Fibroblast of skin of right biceps (primary cell): ENCODE results near the gene GTF2F2.

ENCODE experiments used
- DNase-seq: peaks from one replicate; pipeline ENCODE4 v3.0.0-alpha.2; 2013

GTF2F2 gene

GRCh38 chr13:45305079-45305478 is 184.8 kb downstream of the GTF2F2 start:
- no peak for DNase-seq

DNA sequence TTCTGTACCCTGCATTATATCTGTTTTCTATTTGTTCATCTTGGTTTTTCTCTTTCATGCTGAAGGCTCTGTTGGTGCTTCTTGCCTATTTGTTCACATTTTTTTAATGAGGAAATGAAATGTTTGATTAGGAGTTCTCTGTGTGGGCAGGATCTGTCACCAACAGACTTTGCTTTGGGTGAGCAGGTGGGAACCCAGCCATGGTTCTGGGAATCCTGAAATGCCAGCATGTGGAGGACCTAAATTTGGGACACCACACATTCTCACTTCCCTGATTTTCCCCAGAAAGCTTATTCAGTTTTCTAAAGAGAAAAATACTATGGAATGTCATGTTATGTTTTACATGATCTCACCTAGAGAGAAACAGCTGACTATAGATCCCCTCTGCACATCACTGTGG is 186.7 kb downstream of the GTF2F2 start:
- no peak for DNase-seq

- DNase-seq = no peak
These were observed 190.2 kb downstream of the GTF2F2 start for GRCh38 chr13:45310341-45311131.

GRCh38 chr13:45314822-45315221 is 194.5 kb downstream of the GTF2F2 start:
- DNase-seq = no peak

GRCh38 chr13:45315520-45316167 is 195.3 kb downstream of the GTF2F2 start:
- no peak for DNase-seq

GRCh38 chr13:45316338-45316737 is 196.0 kb downstream of the GTF2F2 start:
- no peak for DNase-seq

DNA sequence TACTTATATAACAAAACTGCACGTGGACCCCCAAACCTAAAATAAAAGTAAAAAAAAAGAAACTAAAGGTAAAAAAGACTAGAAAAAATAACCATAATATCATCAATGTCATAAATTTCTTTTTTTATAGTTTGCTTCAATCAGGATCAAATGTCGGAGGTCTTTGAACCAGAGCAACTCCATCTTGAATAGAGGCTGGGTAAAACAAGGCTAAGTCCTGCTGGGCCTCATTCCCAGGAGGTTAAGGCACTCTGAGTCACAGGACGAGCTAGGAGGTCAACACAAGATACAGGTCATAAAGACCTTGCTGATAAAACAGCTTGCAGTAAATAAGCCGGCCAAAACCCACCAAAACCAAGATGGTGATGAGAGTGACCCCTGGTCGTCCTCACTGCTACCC is 196.7 kb downstream of the GTF2F2 start:
- DNase-seq = no peak

DNA sequence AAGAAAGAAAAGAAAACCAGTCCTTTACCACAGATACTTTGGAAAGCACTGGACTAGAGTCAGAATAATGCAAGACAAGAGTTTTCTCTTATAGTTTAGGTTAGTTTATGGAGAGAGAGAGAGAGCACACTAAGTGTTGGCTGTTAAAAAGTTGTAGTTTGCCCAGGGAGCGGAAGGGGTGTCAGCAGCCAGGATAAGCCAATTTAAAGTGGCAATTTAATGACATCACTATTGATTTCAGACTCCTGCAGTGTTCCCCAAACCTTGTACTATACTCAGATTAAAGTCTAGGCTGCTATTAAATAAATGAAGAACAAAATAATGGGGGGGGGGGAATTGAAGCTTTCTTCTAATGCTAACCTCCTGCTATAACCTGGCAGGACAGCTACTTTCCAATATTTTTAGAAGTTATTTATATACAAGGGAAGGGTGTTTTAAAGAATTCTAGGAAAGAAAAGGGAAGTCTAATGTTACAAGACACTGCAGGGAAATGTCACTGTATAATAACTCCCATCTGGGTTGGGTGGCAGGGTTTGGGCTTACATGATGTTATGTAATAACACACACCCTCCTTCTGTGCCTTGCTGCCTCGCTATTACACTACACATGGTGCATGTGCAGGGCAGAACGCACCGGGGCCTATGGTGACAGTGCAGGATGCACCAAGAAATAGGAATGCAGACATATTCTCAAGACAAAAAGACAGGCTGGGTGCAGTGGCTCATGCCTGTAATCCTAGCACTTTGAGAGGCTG is 200.7 kb downstream of the GTF2F2 start:
- DNase-seq = no peak

DNA sequence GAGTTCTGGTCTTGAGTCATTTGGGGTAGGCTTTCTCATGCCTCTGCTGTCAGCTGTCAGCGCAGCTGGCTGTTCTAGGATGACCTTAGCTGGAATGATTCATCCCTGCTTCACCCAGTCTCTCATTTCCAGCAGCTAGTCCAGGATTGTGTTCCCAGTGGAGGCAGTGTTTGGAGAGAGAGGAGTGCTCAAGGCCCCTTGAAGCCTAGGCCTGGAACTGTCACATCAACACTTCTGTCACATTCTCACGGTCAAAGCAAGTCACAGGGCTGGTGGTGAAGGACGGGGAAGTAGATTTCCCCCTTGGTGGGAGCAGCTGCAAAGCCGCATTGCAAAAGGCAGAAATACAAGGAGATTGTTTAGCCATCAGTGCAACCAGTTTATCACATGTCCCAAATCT is 205.5 kb downstream of the GTF2F2 start:
- DNase-seq = peak; percentile 86

- no peak for DNase-seq
These were observed 207.1 kb downstream of the GTF2F2 start for GRCh38 chr13:45327253-45327955.

- peak; percentile 85 for DNase-seq
These were observed 208.4 kb downstream of the GTF2F2 start for GRCh38 chr13:45328661-45329111.

GRCh38 chr13:45331123-45331619 is 210.9 kb downstream of the GTF2F2 start:
- DNase-seq = no peak

DNA sequence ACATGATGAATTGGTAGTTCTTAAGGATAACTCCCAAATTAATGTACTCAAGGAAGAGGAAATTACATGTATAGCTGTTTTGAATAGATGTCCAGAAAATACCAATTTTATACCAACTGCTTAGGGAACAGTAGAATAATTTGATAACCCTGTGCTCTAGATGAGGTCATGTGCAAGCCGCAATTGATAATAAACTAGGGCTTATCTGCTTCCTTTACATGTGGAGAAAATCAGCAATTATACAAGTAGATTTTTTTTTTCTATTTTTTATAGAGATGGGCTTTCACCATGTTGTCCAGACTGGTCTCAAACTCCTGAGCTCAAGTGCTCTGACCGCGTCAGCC is 211.4 kb downstream of the GTF2F2 start:
- no peak for DNase-seq

- peak; percentile 96 for DNase-seq
These were observed 211.9 kb downstream of the GTF2F2 start for GRCh38 chr13:45332036-45332830.

DNA sequence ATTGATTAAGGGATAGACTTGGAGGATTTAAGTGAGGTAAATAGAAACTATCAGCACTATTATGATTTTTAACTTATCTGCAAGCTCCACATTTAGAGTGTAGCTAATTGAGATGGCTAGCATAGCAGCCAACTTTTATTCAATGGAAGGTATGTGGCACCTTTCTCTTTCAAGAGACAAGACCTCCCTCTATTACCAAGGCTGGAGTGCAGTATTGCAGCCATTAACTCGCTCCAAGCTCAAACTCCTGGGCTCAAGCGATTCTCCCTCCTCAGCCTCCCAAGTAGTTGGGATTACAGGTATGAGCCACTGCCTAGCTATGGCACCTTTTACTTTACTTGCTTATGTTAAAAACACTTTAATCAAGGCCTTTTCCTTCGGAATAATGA is 212.5 kb downstream of the GTF2F2 start:
- DNase-seq = no peak

DNA sequence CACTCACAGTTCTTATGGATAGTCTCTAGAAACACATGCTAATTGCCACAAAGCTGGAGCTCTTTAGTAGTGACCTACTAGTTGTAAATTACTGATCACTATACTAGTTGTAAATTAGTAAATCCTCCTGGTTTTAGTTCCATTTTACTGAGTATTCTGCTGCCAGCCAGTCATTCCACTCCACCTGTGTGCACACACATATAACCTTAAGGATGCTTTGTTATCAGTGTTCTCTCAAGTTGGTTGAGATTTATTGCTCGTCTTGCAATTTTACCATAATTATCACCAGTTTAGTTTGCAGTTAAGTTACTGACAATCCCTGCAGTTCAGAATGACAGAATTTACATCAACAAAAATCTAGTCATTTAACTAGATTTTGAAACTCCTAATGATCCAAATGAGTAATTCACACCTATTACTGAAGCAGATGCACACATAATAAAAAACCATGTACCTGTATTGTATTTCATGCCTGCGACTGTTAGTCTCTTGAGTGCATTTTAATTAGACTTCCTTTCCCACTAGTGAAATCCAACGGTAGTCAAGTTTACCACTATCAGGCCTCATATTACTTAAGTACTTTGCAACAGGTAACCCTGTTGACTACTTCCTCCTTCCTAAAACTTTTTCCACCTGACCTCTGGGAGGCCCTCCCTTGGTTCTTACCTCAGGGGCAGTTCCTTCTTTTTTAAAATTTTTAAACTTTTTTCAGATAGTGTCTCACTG is 213.1 kb downstream of the GTF2F2 start:
- DNase-seq = no peak
